GM18520 (cell line): ENCODE results near the gene SNED1.

ENCODE experiments used
- ATAC-seq: cut with Tn5 transposase; IDR thresholded peaks from one replicate; pipeline ENCODE4 v1.9.1; 2021; ENCODE audit not compliant: unreplicated experiment

SNED1 gene

DNA sequence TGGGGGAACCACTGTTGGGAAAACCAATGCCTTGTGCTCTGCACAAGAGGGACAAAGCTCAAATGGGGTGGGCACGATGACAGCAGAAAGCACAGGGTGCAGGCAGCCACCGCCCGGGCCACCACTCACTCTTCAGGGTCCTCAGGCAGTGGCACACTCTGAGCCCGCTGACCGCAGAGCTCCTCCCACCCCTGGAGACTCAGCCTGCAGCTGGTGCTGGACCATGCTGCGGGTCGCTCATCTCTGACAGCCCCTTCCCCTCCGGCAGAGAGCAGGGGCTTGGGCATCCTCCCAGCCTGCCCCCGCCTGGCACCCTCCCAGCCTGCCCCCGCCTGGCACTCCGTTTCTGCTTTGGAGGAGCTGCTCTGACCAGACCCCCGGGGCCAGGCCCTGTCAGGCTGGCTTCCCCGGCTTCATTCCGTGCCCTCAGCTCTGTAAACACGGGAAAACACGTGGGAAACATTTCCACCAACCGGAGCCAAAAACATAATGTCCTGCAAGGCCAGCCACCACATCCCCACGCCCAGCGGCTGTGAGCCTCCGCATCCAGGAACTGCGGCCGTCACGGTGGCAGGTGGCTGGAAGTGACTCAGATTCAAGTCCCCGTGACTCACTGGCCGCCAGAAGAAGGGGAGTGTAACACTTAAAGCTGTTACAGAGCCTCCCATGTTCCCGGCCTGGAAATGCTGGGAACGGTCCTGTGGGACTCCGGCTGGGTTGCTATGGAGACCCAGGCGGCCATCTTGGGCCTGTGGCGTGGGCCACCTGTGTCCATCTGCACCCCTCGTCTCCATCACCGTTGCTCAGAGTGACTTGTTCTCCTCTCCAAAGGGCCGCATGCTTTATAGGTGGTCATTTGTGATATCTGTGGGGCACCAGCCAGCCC is 6.8 kb upstream of the SNED1 start:
- no peak for ATAC-seq

DNA sequence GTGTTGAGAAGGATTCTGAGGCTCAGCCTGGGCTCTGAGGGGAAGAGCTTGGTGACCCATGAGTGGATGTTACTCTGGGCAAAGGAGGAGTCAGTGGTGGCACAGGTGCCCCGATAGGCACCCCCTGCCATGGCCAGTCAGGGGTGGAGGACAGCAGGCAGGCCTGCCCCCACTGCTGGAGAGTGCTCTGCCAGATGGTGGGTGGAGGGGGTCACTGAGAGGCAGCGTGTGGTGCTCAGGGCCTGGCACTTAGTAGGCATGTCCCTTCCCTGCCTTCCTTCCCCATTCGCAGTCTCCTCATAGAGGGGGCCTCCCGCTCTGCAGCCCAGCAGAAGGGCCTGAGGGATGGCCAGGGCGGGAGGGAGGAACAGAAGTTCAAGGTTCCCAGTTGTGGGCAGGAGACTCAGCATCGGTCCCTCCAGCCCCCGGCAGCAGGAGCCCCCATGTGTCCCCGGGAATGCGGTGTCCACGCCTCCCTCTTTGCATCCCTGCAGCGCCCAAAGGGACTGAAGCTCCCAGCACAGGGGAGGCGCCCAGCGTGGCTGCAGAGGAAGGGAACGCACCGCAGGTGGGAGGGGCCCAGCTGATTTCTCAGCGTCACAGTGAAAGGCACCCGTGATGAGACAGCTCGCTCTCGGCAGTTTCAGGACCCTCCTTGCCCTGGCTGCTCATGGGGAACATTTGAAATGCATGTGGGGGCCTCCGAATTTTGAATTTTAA is 5.7 kb upstream of the SNED1 start:
- no peak for ATAC-seq

DNA sequence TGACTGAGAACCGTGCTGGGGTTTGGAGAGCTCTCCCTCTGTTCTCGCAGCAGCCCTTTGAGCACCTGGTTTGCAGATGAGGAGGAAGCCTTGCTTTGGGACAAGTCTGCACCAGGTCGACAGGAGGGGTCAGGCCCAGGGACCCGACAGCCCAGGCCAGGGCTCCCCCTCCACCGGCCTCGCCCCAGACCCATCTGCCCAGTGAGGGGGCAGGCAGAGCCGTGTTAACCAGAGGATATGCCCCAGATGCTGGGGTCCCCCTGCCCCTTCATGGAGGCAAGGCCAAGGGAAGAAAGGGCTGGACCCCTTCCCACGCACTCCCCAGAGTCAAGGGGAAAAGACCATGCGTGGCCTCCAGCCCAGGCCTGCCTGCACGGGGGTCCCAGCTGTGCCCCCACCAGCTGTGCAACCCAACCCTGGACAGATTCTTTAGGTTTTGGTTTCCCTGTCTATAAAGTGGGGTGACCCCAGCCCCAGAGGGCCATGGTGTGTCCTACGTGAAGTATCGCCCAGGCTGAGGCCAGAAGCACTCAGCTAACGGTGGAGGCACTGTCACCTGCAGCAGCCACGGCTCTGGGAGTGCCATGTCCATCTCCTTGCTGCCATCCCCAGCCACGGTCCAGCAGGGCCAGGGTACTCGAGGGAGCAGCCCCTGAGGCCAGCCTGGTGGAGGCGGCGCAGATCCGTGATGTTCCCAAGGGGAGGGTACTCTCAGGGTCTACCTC is 4.8 kb upstream of the SNED1 start:
- ATAC-seq, result no peak

DNA sequence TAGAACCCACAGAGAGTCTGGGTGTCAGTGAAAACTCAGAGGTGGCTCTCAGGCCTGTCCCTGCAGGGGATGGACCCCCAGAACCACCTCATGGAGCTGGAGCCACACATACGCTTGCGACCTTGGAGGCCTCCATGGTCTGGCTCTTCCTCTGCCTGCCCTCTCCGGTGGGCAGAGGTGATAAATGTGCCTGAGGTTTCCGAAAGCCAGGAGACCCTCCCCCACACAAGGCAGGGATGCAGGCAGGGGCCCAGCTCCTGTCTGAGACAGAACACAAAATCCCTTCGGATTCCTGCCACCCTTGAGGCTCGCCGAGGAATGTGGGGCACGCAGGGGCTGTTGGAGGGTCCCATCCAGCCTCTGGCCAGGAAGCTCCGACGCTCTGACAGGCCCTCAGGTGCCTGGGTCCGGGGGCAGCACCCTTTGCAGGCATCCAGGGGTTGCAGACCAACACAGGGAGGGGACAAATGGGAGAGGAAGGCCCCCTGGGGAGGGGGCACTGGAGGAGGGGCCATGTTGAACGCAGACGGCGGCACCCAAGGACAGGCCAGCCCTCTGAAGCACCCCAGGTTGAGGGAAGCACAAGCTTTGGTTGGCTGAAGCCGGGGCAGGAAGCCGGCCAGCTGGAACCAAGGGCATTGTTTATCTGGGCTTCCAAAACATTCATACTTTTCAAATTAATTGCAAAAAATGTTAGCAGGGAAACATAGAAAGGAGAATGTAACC is 4.1 kb upstream of the SNED1 start:
- no peak for ATAC-seq

DNA sequence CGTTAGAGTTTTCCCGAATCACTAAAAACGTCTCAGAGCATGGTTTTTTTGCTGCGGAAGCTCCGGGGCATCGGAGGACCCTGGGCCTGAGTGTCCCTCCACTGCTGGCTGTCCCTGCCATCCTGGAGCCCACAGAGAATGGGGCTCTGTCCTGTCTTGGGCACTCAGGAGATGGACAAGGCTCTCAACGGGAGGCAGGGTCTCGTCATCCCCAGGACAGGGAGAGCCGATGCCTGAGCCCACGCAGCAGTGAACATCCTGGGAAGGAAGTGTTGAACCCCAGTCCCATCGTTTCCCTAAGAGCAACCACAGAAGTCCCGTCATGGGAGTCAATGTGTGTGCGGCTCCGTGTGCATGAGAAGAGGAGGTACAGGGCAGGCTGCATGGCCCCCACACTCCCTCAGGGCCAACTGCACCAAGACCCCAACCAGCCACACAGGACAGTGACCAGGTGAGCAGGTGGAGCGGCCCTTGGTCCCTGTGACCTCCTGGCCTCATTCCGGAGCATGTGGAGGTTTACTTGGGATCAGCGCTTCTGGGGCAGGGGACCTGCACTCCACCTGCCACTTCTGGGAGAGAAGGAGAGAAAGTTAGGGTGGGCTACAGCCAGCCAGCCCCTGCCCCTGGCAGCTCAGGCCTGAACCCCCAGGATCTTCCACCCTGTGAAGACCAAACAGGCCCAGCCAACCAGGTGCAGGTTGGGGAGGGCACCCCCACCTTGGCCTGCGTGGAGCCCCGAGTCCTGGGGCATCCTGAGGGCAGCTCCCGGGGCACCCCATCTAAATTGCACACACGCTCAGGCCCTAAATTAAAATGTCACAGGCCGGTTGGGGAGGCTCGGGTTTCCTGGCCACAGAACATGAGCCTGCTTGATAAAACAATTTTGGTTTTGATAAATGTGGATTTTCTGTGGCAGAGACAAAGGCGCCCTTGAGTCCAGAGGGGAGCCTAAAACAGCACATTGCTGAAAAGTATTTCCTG is 3.1 kb upstream of the SNED1 start:
- ATAC-seq, result no peak

DNA sequence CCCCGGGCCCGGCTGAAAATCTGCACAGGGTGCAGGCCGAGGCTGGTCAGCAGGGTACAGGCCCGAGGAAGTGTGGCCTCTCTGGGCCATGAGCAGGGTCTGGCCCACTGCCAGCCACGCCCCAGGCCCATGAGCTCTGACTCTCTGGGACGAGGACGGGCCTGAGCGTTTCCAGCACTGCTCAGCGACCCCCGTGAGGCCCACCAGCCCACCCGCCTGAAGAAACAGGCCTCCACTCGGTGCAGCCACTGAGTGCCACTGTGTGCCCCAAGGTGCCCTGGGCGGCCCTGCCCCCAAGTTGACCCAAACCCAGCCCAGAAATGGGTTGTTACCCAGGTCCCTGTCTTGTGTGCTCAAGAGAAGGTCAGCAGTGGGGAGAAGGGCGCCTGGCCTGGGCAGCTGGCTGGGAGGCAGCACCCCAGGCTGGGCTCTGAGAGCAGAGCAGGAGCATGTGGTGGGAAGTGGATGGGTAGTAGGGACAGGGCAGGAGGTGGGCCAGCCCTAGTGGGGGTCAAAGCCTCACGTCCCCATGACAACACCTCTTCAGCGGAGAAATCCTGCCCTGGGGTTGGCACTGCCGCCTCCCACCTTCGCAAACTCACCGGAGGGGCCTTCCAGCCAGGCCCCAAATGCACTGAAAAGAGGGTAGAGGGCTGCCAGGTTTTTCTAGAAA is 2.1 kb upstream of the SNED1 start:
- no peak for ATAC-seq

DNA sequence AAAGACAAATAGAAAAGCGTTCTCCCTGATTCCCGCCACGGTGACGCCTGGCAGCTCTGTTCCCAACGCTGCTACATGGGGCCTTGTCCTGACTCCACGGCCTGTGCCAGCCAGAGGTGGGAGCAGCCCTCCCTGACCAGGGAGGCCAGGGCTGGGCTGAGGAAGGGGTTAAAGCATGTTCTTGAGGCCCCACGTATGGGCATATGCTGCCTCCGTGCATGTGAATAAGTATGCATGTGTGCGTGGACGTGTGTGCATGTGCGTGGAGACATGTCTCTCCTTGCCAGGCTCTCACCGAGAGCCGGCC is 1.6 kb upstream of the SNED1 start:
- no peak for ATAC-seq

DNA sequence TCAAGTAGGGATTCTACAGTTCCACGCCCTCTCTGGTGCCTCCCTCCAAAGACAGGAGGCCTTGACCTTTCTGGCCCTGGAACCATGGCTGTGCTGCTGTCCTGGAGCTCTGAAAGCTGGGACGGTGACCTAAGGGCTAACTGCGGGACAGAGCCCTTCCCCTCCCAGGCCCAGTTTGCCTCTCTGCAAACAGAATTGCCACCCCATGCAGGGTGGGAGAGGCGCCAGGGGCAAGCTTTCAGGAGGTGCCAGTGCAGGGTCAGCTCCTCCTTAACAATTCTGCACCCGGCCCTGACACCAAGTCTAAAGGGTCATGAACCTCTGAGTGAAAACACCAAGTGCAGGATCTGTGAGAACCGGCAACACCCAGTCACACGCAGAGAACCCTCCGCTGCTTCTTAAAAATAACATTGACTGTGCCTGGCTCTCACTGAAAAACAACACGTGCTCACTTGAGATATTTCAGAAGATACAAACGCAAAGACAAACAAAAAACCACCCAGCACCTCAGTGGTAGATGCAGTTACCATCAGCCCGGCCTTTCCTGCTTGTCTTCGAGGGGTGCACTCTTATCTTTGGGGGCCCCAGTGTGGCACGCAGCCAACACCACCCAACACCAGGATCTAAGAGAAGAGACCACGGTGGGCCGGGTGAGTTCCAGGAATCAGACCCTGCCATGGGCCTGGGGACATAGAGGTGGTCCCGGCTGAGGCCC is 1.1 kb upstream of the SNED1 start:
- no peak for ATAC-seq

DNA sequence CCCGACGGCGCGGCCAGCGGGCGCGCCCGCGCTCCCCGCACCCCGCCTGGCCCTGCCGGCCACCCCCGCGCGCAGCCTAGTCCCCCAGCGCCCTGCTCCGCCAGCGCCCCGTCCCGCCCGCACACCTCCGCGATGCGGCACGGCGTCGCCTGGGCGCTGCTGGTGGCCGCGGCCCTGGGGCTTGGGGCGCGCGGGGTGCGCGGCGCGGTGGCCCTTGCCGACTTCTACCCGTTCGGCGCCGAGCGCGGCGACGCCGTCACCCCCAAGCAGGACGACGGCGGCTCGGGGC is 232 bp downstream of the SNED1 start:
- ATAC-seq, result no peak

DNA sequence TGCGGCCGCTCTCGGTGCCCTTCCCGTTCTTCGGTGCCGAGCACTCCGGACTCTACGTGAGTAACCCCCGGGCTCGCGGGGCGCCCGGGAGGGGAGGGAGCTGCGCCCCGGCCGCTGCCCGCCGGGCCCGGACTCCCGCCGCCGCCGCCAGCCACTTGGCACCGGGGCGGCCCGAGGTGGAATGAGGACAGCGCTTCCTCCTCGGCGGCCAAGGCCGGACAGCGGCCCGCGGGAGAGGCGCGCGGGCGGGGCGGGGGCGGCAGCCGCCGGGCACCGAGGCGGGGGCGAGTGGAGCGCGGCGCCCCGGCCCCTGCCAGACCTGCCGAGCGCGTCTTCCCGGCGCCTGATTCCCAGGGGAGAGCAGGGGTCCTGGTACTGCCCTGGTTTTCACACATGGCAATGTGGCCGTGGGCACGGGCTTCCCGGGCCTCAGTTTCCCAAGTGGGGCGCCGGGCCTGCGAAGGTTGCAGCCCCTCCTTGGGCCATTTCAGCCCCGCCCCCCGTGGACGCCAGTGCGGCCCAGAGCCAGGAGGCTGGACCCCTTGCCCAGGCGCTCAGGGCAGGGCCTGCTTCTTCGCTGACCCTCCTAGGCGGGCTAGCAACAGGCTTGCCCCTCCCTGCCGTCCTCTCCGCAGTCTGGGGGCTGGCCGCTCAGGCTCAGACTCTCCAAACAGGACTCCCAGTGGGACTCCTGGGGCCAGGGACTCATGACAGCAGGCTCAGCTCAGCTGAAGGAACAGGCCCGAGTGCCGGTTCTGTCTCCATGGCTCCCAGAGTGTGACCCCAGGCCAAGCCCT is 775 bp downstream of the SNED1 start:
- ATAC-seq, result no peak

DNA sequence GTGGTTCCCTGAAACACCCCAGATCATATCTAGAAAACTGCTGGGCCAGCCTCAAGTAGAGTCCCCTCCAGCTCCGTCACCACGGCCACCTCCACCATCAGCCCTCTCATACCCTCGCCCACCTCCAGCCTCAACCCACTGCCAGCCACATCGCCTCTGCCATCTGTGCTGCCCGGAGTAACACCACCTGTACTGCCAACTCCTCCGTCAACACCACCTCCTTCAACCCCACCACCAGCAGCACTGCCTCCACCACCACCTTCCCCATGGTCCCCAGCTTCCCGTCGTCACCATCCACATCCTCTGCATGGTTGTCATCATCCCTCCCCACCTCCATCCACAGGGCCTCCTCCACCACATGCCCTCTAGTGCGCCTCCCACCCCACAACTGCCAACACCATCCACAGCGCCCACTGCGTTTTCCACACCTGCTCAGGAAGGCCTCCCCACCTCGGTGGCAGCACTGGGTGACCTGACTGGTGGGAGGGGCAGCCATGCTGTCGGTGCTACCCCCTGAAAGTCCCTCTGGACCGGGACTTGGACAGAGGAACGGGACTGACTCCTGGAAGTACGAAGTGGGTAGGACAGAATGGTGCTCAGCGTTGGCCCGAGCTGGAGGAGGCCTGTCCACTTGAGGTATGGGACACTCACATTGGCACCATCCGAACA is 1.6 kb downstream of the SNED1 start:
- ATAC-seq, result no peak

DNA sequence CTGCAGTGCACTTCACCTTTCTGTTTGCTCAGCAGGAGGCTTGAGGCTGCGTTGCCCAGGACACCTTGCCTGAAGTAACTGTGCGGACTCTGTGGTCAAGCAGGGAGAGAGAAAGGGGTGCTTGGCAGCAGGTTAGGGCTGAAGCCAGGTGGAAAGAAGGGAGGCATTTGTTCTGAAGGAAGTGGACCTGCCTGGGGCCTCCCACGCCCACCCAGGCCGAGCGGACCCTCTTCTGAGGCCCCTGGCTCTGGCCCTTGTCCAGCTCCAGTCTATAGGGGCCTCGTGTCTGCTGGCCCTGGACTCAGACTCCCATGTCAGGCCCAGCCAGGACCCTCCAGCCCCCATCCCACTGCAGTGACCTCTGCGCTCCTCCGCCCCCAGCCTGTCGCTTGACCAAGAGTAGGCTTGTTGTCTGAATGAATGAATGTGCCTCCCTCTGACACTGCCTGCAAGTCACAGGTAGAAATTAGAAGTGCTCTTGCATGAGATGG is 2.5 kb downstream of the SNED1 start:
- no peak for ATAC-seq

DNA sequence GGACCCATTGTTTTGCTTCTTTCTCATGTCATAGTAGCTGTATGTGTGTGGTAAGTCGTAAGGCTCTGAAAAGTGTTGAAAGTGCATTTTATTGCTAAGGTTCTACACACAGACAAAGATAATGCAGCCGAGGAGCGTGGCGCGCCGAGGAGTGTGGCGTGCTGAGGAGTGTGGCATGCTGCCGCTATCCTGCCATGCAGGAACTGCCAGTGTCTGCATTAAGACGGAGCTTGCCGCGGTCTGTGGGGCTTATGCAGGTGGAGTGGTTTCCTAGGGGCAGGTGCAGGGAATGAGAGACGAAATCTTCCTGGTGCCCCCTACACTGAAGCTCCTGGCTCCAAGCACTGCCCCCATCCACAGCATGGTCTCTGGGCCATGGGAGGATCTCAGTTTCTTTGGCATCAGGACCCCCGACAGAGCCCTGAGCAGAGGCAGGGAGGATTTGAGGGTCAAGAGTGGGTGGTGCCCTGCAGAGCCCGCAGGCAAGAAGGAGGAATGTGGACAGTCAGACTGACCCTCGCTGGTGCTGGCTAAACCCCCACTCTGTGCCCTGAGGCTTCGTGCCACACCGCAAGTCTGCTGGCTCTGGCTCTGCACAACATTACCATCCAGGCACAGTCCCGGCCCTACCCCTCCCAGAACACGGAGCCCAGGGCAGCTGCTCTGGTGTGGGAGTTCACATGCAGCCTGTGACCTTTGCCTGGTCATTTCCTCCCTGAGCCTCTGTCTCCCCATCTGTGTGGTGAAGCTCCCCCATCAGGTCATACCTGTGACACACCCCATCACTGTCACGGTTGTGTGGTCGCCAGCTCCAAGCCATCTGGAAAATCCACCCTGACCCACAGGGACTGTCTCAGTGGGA is 3.2 kb downstream of the SNED1 start:
- ATAC-seq, result no peak

DNA sequence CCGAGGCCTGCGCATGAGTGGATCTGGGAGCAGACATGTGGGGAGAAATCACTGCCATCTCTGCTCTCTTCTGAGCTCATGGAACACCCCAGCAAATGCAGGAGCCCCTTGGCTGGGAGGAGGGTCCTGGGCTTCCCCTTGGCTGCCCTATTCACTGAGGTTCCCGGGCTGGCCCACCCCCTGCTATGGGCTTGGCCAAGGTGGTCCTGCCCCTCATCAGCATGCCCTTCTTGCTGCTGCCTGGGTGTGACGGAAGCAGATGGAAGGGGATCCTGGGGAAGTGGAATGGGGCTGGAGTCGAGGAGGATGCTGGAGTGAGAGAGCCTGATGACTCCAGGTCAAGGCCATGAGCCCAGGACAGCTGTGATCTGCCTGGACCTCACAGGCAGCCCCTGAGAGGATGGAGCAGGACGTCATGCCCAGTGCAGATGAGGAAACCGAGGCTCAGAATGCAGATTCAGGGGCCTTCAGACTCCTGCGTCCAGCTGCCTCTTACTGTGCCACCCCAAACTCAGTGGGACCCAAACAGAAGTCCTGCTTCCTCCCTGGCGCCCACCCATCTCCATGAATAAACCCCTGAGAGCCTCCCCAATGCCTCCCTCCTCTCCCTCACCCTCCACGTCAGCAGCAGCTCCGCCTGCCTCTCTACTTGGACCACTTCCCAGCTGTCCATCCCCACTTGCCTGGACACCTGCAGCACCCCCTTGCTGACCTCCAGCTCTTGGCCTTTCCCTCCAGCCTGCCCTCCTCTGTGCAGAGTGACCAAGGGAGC is 4.0 kb downstream of the SNED1 start:
- no peak for ATAC-seq

DNA sequence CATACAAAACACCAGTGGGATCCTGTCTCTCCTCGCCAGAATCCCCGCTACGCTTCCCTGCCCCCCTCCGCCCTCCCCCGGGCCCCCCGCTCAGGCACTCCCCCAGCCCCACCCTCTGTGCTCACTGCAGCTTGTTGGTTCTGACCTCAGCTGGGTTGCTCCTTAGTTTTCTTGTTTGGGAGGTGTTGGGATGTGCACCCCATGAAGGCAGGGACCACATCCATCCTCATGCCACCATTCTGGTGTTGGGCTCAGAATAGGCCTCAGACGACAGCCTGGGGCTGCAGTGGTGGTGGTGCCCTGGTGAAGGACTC is 4.6 kb downstream of the SNED1 start:
- no peak for ATAC-seq

DNA sequence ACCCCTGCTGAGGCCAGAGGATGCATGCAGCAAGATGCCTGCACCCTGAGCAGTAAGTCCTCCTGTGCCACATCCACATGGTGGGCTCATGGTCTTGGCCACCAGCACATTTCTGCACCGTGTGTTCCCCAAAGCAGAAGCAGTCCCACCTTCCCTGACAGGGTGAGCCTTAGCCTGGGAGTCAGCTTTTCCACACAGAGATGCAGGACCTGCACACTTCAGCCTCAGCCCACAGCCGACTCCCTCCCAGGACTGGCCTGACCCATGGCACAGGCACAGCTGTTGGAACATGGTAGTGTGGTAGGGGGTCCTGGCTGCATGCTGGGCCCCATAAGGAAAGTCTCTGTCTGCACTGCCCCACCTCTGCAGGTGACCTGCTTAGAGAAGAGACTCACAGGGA is 5.0 kb downstream of the SNED1 start:
- no peak for ATAC-seq
